ENCODE data around the gene NOS1AP. TPM values are rescaled to one million over a fixed set of nuclear protein-coding genes. Genes with fewer than 3 reads are reported as not detected.

Gene NOS1AP
- total and polyA plus RNA-seq, 9 of the 15 experiments (the other 6 are each of a cell fraction or from before 2014, with no cell fraction given), result 0.07 to 1.5 (median 0.22) TPM

- ChIA-PET POLR2A (interaction anchor here (0.6 to 2.1 kb wide), 2 partner anchors 10 to 22 kb away, joined by 4 to 9 read pairs; no protein-coding TSS in a partner anchor), CTCF (ENCODE audit: low intra/inter-chr PET ratio) (no interaction called here)
- intact Hi-C loops (cut with micrococcal nuclease) (loop anchor here (2.0 kb wide), 1 partner anchor 15 kb away; no protein-coding TSS in a partner anchor), in situ Hi-C loops (cut with MboI) (no loop called here)
- Histone ChIP-seq H3K79me2 (ENCODE audit: control insufficient read depth, insufficient read depth, low read length) (peaks cover 12% of the 10 kb centered on the region; the same call in 2 of the 3 replicates), H3K9me3 (replicated peaks; ENCODE audit: control insufficient read depth, insufficient read depth, low read depth, low read length) (no peaks in the 10 kb centered on the region), H3K4me1 (replicated peaks in 1 of 2; ENCODE audit: control insufficient read depth in 2 of 2, insufficient read depth in 2 of 2, low read length in 2 of 2) (peaks cover 75 to 90% of the 10 kb centered on the region in 2 experiments), H3K36me3 (ENCODE audit: control insufficient read depth, insufficient read depth, low read length) (no peaks in the 10 kb centered on the region; the same call in 2 of the 3 replicates), H3K4me2 (ENCODE audit: insufficient read depth, low read length) (no peak overlapping the region), H3K27me3 (ENCODE audit: control insufficient read depth in 2 of 2, insufficient read depth in 2 of 2, low read length in 2 of 2) (no peaks in the 10 kb centered on the region), H2AFZ (ENCODE audit: low read depth, low read length) (peak overlapping the region; percentile 29), H3K9me1 (ENCODE audit: control insufficient read depth, insufficient read depth, low read length) (peaks cover 7% of the 10 kb centered on the region), H3K4me3 (no peak overlapping the region), H3K27ac (ENCODE audit: extremely low read depth, low read depth, low read length) (peak overlapping the region; percentile 69), H3K9ac (ENCODE audit: insufficient read depth in 1 of 2, low read depth in 2 of 2, low read length in 2 of 2) (peak overlapping the region in 1 of 2 experiments; percentile 24; a peak in 2 of 4 replicates), H4K20me1 (replicated peaks; ENCODE audit: control insufficient read depth, insufficient read depth, low read length) (no peaks in the 10 kb centered on the region)
- WGBS (ENCODE audit: insufficient coverage, low coverage, missing lambda C conversion rate), result 72% methylated on average over 20 of the region's 20 CpGs
- ATAC-seq (no peak), FAIRE-seq (no peak), DNase-seq (ENCODE audit: extremely low read depth in 1 of 4, low spot score in 3 of 4) (no peak)
- no TSS peak for BruUV-seq (replicated peaks)
- TF ChIP-seq AFF1 (IDR thresholded peaks at IDR 0.05; ENCODE audit: low read depth in 1 of 2, partially characterized antibody in 2 of 2), result no peak
- no peak for TF ChIP-seq ESRRB (CRISPR knock-in tag; IDR thresholded peaks at IDR 0.05; ENCODE audit: borderline replicate concordance)
- no peak for TF ChIP-seq ZNF445 (CRISPR knock-in tag; IDR thresholded peaks at IDR 0.05; ENCODE audit: low read depth)
- TF ChIP-seq ZNF695 (CRISPR knock-in tag; IDR thresholded peaks at IDR 0.05), result no peak
- TF ChIP-seq POLR2H (tag; IDR thresholded peaks at IDR 0.05; ENCODE audit: low read depth), result no peak
- TF ChIP-seq ZBTB5 (IDR thresholded peaks at IDR 0.05), result no peak
- TF ChIP-seq MAFF (IDR thresholded peaks at IDR 0.05; ENCODE audit: low read length), result peak; percentile 15
- no peak for TF ChIP-seq HMG20A (CRISPR knock-in tag; conservative IDR thresholded peaks at IDR 0.05)
- no peak for TF ChIP-seq RFX7 (CRISPR knock-in tag; IDR thresholded peaks at IDR 0.05)
- no peak for TF ChIP-seq HMGN3 (IDR thresholded peaks at IDR 0.05; ENCODE audit: borderline replicate concordance, extremely low read depth, insufficient read length, low read depth, low read length)
- 0 out of 2 replicates have a peak, but pooled peaks have one; percentile 40 for TF ChIP-seq GABPB1 (CRISPR knock-in tag; IDR thresholded peaks at IDR 0.05)
- TF ChIP-seq E2F3 (CRISPR knock-in tag; IDR thresholded peaks at IDR 0.05), result no peak
- no peak for TF ChIP-seq EP400 (IDR thresholded peaks at IDR 0.05)
- no peak for TF ChIP-seq YY1 (IDR thresholded peaks at IDR 0.05; ENCODE audit: borderline replicate concordance in 1 of 3, control insufficient read depth in 1 of 3, extremely low read depth in 1 of 3, insufficient read depth in 3 of 3, insufficient read length in 1 of 3, insufficient replicate concordance in 2 of 3, low read depth in 1 of 3, low read length in 2 of 3)
- no peak for TF ChIP-seq NELFE (IDR thresholded peaks at IDR 0.05; ENCODE audit: insufficient read depth, insufficient read length)
Observed at GRCh38 chr1:162387226-162388082, 318.0 kb downstream of the NOS1AP start.
